ENCODE data around the gene OSCAR. TPM values are rescaled to one million over a fixed set of nuclear protein-coding genes. Genes with fewer than 3 reads are reported as not detected.
"Not testable (repeated sequence)": the region's sequence is repeated elsewhere in the genome, so short reads cannot be mapped to it uniquely, and the experiment has no call there.

The OSCAR gene
- total RNA-seq, 2 experiments from 2014 or later = 0.68 to 0.76 TPM

DNA sequence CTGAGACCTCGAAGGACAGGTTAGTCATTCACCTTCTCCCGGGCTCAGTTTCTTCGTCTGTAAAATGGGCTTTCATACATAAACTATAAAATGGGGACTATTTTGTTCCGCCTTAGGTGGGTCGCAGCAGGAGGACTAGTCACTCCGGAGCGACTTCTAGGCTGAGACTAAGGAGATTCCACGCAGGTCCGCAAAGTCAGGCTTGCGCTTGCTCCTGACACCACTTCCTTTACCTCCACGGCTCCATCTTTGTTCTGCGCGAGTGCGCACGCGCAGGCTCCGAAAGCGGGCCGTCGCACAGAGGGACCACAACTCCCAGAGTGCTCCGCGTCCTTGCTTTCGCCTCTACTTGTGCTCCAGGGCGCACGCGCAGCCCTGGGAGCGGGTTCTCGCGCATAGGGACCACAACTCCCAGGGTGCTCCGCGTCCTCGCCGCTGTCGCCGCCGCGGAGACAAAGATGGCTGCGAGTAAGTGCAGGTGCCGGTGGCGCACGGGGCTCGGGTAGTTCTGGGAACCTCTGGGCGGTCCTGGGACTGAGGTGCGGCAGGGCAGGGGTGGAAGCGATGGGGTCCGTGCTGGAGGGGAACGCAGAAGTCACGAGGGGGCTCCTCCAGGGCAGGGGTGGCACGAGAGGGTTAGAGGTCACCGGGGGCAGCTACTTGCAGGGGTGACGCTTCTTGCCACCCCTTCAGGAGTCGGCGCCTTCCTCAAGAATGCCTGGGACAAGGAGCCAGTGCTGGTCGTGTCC is 2.0 kb upstream of the OSCAR start, which contains the start of gene NDUFA3:
NDUFA3 (plus strand) TSS at position 435 of the 749 bp plus-strand sequence; CDS start at position 459, 24 bp downstream.
- Mint-ChIP-seq H3K9me3 (no peaks in the 10 kb centered on the region), H3K27me3 (no peaks in the 10 kb centered on the region), H3K36me3 (ENCODE audit: low read depth) (peaks cover 20% of the 10 kb centered on the region), H3K4me1 (ENCODE audit: low read depth) (peaks cover 21% of the 10 kb centered on the region), H3K4me3 (peak within 1 kb of the TSS; percentile 99), H3K27ac (peak within 1 kb of the TSS; percentile 97)
- TF ChIP-seq, protein P1, sequence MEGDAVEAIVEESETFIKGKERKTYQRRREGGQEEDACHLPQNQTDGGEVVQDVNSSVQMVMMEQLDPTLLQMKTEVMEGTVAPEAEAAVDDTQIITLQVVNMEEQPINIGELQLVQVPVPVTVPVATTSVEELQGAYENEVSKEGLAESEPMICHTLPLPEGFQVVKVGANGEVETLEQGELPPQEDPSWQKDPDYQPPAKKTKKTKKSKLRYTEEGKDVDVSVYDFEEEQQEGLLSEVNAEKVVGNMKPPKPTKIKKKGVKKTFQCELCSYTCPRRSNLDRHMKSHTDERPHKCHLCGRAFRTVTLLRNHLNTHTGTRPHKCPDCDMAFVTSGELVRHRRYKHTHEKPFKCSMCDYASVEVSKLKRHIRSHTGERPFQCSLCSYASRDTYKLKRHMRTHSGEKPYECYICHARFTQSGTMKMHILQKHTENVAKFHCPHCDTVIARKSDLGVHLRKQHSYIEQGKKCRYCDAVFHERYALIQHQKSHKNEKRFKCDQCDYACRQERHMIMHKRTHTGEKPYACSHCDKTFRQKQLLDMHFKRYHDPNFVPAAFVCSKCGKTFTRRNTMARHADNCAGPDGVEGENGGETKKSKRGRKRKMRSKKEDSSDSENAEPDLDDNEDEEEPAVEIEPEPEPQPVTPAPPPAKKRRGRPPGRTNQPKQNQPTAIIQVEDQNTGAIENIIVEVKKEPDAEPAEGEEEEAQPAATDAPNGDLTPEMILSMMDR (IDR thresholded peaks at IDR 0.05) = no peak
- intact Hi-C loops (cut with micrococcal nuclease) = no loop called here
- POLR2A ChIA-PET = interaction anchor here (0.6 to 4.6 kb wide), 4 partner anchors 13 to 234 kb away, joined by 3 to 42 read pairs (median 3); partner anchors contain the start of genes PRPF31, RPS9 and TFPT
- CTCF ChIA-PET = interaction anchor here (1.0 to 1.2 kb wide), 2 partner anchors 57 to 310 kb away, joined by 3 read pairs; partner anchors contain the start of gene LENG1
- ATAC-seq = peak; percentile 99
- peak; percentile 98 for DNase-seq

DNA sequence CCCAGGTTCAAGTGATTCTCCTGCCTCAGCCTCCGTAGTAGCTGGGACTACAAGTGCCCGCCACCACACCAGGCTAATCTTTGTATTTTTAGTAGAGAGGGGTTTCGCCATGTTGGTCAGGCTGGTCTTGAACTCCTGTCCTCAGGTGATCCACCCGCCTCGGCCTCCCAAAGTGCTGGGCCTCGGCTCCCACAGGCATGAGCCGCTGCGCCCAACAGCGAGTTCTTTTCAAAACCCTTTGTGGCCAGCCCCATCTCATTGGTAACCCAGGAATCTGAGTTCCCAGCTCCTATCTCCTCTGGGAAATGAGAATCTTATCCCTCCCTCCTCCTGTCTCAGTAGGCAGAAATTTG is 724 bp downstream of the OSCAR start:
- H3K27ac Mint-ChIP-seq; DNase-seq; H3K36me3 Mint-ChIP-seq (ENCODE audit: low read depth); intact Hi-C loops (cut with micrococcal nuclease); H3K9me3 Mint-ChIP-seq; H3K4me3 Mint-ChIP-seq; H3K27me3 Mint-ChIP-seq; ATAC-seq; CTCF ChIA-PET: not testable (repeated sequence)
- H3K4me1 Mint-ChIP-seq (ENCODE audit: low read depth) = peaks cover 17% of the 10 kb centered on the region
- POLR2A ChIA-PET = interaction anchor here (0.6 to 1.1 kb wide), 2 partner anchors 15 to 16 kb away, joined by 3 read pairs; partner anchors contain the start of genes PRPF31 and TFPT

DNA sequence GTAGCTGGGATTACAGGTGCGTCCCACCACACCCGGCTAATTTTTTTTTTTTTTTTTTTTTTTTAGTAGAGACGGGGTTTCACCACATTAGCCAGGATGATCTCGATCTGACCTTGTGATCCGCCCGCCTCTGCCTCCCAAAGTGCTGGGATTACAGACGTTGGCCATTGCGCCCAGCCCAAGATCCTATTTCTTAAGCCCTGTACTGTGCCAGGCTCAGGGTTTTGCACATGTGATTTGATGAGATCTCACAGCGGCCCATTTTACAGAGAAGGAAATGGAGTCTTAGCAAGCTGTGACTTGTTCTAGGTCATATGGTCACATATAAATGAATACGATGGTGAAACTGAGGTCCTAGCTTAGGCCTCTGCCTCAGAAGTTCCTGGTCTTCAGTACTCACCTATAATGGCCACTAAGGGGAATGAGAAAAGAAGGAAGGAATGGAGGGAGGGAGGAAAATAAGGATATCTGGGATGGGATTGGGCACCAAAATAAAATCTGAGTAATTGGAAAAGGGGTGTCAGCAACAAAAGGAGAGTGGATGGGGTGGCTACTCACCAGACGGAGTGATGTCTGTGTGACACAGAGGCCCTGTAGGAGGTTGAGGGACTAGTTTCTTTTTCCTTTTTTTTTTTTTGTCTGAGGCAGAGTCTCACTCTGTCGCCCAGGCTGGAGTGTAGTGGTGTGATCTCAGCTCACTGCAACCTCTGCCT is 1.3 kb downstream of the OSCAR start:
- ATAC-seq (no peak), DNase-seq (no peak)
- ChIA-PET CTCF (no interaction called here), POLR2A (interaction anchor here (0.6 kb wide), 1 partner anchor 16 kb away, joined by 3 read pairs; the partner anchor contains the start of genes PRPF31 and TFPT)
- H3K9me3 Mint-ChIP-seq = no peaks in the 10 kb centered on the region
- no peak overlapping the region for H3K27ac Mint-ChIP-seq
- peaks cover 13% of the 10 kb centered on the region for H3K27me3 Mint-ChIP-seq
- TF ChIP-seq, protein P1 (IDR thresholded peaks at IDR 0.05) = no peak
- peaks cover 15% of the 10 kb centered on the region for H3K4me1 Mint-ChIP-seq (ENCODE audit: low read depth)
- intact Hi-C loops (cut with micrococcal nuclease) = no loop called here
- peaks cover 3% of the 10 kb centered on the region for H3K36me3 Mint-ChIP-seq (ENCODE audit: low read depth)
- H3K4me3 Mint-ChIP-seq = no peak overlapping the region

DNA sequence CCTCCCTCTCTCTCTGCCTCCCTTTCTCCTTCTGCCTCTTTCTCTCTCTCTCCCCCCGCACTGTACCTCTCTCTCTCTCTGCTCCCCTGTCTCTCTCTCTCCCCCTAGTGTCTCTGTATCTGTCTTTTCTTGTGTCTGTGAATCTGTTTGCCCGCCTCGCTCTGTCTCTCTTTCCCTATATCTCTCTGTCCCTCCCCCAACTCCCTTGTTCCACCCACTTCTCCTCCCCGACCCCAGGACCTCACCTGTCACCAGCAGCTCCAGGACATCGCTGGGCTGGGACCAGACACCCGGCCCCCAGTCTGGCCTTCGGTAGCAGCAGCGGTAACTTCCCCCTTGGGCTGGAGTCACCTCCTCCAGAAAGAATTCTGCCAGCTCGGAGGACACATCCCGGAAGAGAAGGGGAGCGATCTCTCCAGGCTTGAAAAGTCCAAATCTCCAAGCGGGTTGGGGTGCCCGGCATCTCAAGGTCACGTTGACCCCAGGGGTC is 3.9 kb downstream of the OSCAR start:
- peak; percentile 60 for ATAC-seq
- POLR2A ChIA-PET = interaction anchor here (1.6 kb wide), 1 partner anchor 19 kb away, joined by 5 read pairs; the partner anchor contains the start of genes PRPF31 and TFPT
- intact Hi-C loops (cut with micrococcal nuclease) = no loop called here
- TF ChIP-seq, protein P1 (IDR thresholded peaks at IDR 0.05) = no peak
- no peak for DNase-seq
- H3K36me3 Mint-ChIP-seq (ENCODE audit: low read depth) = no peaks in the 10 kb centered on the region
- CTCF ChIA-PET = interaction anchor here (0.6 to 1.3 kb wide), 2 partner anchors 41 to 304 kb away, joined by 3 to 4 read pairs; partner anchors contain the start of gene CNOT3
- peak overlapping the region; percentile 50 for H3K4me3 Mint-ChIP-seq
- peak overlapping the region; percentile 46 for H3K27ac Mint-ChIP-seq
- H3K4me1 Mint-ChIP-seq (ENCODE audit: low read depth) = peaks cover 7% of the 10 kb centered on the region
- H3K27me3 Mint-ChIP-seq = peaks cover 21% of the 10 kb centered on the region
- H3K9me3 Mint-ChIP-seq = no peaks in the 10 kb centered on the region

DNA sequence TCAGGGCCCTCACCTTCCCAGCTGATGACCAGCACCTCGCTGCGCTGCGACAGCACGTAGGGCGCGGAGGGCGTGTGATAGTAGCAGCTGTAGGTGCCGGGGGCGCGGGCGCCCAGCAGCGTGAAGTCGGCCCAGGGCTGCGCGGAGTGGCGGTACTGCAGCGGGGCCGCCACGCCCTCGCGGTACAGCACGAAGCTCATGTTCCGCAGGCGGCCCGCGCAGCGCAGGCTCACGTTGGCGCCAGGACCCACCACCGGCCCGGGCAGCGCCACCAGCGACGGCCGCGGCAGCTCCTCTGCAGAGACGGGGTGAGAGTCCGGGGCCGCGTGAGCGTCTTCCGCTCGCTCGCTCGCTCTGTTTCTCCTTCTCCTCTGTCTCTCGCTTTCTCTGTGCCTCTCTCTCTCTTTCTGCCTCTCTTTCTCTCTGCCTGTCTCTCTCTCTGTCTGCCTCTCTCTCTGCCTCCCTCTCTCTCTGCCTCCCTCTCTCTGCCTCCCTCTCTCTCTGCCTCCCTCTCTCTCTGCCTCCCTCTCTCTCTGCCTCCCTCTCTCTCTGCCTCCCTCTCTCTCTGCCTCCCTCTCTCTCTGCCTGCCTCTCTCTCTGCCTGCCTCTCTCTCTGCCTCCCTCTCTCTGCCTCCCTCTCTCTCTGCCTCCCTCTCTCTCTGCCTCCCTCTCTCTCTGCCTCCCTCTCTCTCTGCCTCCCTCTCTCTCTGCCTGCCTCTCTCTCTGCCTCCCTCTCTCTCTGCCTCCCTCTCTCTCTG is 4.6 kb downstream of the OSCAR start:
- ATAC-seq = peak; percentile 77
- intact Hi-C loops (cut with micrococcal nuclease); H3K36me3 Mint-ChIP-seq (ENCODE audit: low read depth); H3K9me3 Mint-ChIP-seq; H3K4me1 Mint-ChIP-seq (ENCODE audit: low read depth): not testable (repeated sequence)
- H3K4me3 Mint-ChIP-seq = peak overlapping the region; percentile 67
- peak overlapping the region; percentile 49 for H3K27ac Mint-ChIP-seq
- peaks cover 21% of the 10 kb centered on the region for H3K27me3 Mint-ChIP-seq
- DNase-seq = peak; percentile 59
- ChIA-PET POLR2A (interaction anchor here (1.6 to 1.9 kb wide), 2 partner anchors 20 kb away, joined by 5 to 7 read pairs; partner anchors contain the start of genes PRPF31 and TFPT), CTCF (interaction anchor here (0.9 to 1.7 kb wide), 2 partner anchors 9 to 242 kb away, joined by 3 to 4 read pairs; no protein-coding TSS in a partner anchor)

Data from activated CD8-positive, alpha-beta T cell treated with anti-CD3 and anti-CD28 coated beads for 36 hours (primary cell).